Measurements from ENCODE around the gene DDX54. TPM values are rescaled to one million over a fixed set of nuclear protein-coding genes. Genes with fewer than 3 reads are reported as not detected.

The DDX54 gene
- total RNA-seq, result 21.9 and 32.1 TPM in 2 replicates

GRCh38 chr12:113185180-113186032 lies at the start of gene DDX54, which contains the start of gene RITA1:
TSS of gene DDX54 (minus strand) at chr12:113185478. CDS start at chr12:113185451, 27 bp downstream.
TSS of gene RITA1 (plus strand) at chr12:113185721. CDS start at chr12:113186747, 1,026 bp downstream.

GRCh38 chr12:113221181-113221996 lies 36.1 kb upstream of the DDX54 start, which contains the start of gene TPCN1:
TSS of gene TPCN1 (plus strand) at chr12:113221464. CDS start at chr12:113226853, 5,389 bp downstream.

GRCh38 chr12:113149361-113150150 lies 35.7 kb downstream of the DDX54 start, which contains the start of gene CFAP73:
TSS of gene CFAP73 (plus strand) at chr12:113149724. CDS start at chr12:113149858, 134 bp downstream.

GRCh38 chr12:113135178-113136127 lies 49.8 kb downstream of the DDX54 start, which contains the start of gene RASAL1:
TSS of gene RASAL1 (minus strand) at chr12:113135761. CDS start at chr12:113135462, 299 bp downstream.

Other genes starting within 250 kb of the DDX54 start
- 5.1 and 5.5 TPM in 2 replicates for gene OAS3, start 247.0 kb downstream of the DDX54 start, total RNA-seq
- 2.5 and 4.2 TPM in 2 replicates for gene OAS2, start 207.0 kb downstream of the DDX54 start, total RNA-seq
- gene DTX1, start 128.7 kb downstream of the DDX54 start, total RNA-seq, result 0.03 TPM in 1 of 2 replicates, not detected in the other
- gene RASAL1, start 49.7 kb downstream of the DDX54 start, total RNA-seq, result not detected in 2 replicates
- gene CFAP73, start 35.8 kb downstream of the DDX54 start, total RNA-seq, result not detected in 2 replicates
- 17.3 and 19.6 TPM in 2 replicates for gene RITA1, start 243 bp upstream of the DDX54 start, total RNA-seq
- 54.5 and 87.9 TPM in 2 replicates for gene TPCN1, start 36.0 kb upstream of the DDX54 start, total RNA-seq
- gene SLC8B1, start 149.6 kb upstream of the DDX54 start, total RNA-seq, result 16.2 and 18.4 TPM in 2 replicates
- gene PLBD2, start 173.1 kb upstream of the DDX54 start, total RNA-seq, result 114 and 132 TPM in 2 replicates
- gene SDS, start 218.4 kb upstream of the DDX54 start, total RNA-seq, result not detected in 2 replicates
- 4.9 and 6.9 TPM in 2 replicates for gene SDSL, start 236.9 kb upstream of the DDX54 start, total RNA-seq

Data from smooth muscle cell of the pulmonary artery (primary cell).